Lower leg skin (tissue), 3 donors: ENCODE measurements around the gene ZNF608.

Experiments
- POLR2A ChIP-seq, 2 donors: fragments of 450-650 bp; IDR thresholded peaks; one replicate each; pipeline ENCODE4 v1.6.1; 2016 to 2017; ENCODE audit warnings: antibody characterized with exemption in 2 of 2, mild to moderate bottlenecking in 1 of 2, moderate library complexity in 1 of 2
- TF ChIP-seq, protein P1 (sequence below), 3 donors: fragments of 450-650 bp; IDR thresholded peaks; one replicate each; pipeline ENCODE4 v1.5.1; 2016; ENCODE audit warnings: antibody characterized with exemption in 3 of 3, mild to moderate bottlenecking in 3 of 3, moderate library complexity in 2 of 3

DNA sequence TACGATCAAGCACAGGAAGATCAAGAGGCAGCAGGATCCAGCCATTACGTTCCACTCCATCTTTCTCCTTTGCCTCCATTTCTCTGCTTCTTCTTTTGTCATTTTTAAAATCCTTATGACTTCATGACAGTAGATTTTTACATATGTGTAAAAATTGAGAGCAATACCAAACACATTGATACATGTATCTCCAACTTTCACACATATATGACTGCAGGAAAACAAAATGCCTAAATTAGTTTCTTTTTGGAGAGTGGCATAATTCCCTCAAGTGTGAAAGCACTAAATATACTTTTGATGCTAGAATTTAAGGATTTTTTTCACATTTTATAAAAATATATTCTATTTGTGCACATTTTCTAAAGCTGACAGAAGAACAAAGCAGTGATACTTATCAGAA is 8.6 kb upstream of the ZNF608 start:
- TF ChIP-seq POLR2A (IDR thresholded peaks at IDR 0.05): no peak
- TF ChIP-seq, protein P1, sequence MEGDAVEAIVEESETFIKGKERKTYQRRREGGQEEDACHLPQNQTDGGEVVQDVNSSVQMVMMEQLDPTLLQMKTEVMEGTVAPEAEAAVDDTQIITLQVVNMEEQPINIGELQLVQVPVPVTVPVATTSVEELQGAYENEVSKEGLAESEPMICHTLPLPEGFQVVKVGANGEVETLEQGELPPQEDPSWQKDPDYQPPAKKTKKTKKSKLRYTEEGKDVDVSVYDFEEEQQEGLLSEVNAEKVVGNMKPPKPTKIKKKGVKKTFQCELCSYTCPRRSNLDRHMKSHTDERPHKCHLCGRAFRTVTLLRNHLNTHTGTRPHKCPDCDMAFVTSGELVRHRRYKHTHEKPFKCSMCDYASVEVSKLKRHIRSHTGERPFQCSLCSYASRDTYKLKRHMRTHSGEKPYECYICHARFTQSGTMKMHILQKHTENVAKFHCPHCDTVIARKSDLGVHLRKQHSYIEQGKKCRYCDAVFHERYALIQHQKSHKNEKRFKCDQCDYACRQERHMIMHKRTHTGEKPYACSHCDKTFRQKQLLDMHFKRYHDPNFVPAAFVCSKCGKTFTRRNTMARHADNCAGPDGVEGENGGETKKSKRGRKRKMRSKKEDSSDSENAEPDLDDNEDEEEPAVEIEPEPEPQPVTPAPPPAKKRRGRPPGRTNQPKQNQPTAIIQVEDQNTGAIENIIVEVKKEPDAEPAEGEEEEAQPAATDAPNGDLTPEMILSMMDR (IDR thresholded peaks at IDR 0.05): no peak
